ENCODE data around the gene TRPM3. TPM values are rescaled to one million over a fixed set of nuclear protein-coding genes. Genes with fewer than 3 reads are reported as not detected.

TRPM3 gene
- total RNA-seq, 1 donor from 2014 or later, result not detected

- no peaks in the 10 kb centered on the region for H3K27me3 Mint-ChIP-seq
These were observed 308.3 kb downstream of the TRPM3 start for GRCh38 chr9:70813141-70813540.

DNA sequence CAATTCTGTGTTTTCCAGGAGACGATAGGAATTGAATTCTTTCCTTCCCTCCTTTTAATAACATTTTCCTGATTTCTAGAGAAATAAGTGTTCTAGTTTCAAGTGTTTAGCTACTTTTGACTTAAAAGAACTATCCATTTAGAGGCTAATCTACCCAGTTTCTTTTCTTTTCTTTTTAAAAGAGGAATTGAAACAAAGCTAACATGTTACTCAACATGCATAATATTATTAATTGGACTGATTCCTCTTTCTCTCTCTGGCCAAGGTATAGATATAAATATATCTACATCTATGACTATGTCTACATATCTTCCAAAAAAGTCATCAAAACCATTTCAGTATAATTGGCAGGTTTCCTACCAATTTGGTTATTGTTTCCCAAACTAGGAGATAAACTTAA, 309.8 kb downstream of the TRPM3 start:
- ChIA-PET POLR2A (no interaction called here), CTCF (interaction anchor here (0.6 kb wide), 1 partner anchor 827 kb away, joined by 4 read pairs; no protein-coding TSS in a partner anchor)
- TF ChIP-seq, protein P1, sequence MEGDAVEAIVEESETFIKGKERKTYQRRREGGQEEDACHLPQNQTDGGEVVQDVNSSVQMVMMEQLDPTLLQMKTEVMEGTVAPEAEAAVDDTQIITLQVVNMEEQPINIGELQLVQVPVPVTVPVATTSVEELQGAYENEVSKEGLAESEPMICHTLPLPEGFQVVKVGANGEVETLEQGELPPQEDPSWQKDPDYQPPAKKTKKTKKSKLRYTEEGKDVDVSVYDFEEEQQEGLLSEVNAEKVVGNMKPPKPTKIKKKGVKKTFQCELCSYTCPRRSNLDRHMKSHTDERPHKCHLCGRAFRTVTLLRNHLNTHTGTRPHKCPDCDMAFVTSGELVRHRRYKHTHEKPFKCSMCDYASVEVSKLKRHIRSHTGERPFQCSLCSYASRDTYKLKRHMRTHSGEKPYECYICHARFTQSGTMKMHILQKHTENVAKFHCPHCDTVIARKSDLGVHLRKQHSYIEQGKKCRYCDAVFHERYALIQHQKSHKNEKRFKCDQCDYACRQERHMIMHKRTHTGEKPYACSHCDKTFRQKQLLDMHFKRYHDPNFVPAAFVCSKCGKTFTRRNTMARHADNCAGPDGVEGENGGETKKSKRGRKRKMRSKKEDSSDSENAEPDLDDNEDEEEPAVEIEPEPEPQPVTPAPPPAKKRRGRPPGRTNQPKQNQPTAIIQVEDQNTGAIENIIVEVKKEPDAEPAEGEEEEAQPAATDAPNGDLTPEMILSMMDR (IDR thresholded peaks at IDR 0.05), result no peak
- Mint-ChIP-seq H3K27me3 (no peaks in the 10 kb centered on the region), H3K4me1 (no peaks in the 10 kb centered on the region), H3K36me3 (ENCODE audit: low read depth) (no peaks in the 10 kb centered on the region), H3K4me3 (no peak overlapping the region), H3K9me3 (peaks cover 8% of the 10 kb centered on the region), H3K27ac (no peak overlapping the region)
- intact Hi-C loops (cut with micrococcal nuclease), result no loop called here
- no peak for DNase-seq
- no peak for ATAC-seq (ENCODE audit: low read depth)

More at GRCh38 chr9:70813141-70813540, 308.3 kb downstream of the TRPM3 start:
- Mint-ChIP-seq H3K4me1 (no peaks in the 10 kb centered on the region), H3K9me3 (peaks cover 8% of the 10 kb centered on the region), H3K4me3 (no peak overlapping the region), H3K36me3 (ENCODE audit: low read depth) (no peaks in the 10 kb centered on the region), H3K27ac (no peak overlapping the region)
- intact Hi-C loops (cut with micrococcal nuclease), result no loop called here
- ATAC-seq (ENCODE audit: low read depth) (no peak), DNase-seq (no peak)
- TF ChIP-seq, protein P1 (IDR thresholded peaks at IDR 0.05), result no peak
- POLR2A ChIA-PET, result no interaction called here
- CTCF ChIA-PET, result no interaction called here

- no peak overlapping the region for H3K27ac Mint-ChIP-seq
- ChIA-PET CTCF (no interaction called here), POLR2A (no interaction called here)
- H3K27me3 Mint-ChIP-seq, result peaks cover 3% of the 10 kb centered on the region
- TF ChIP-seq, protein P1 (IDR thresholded peaks at IDR 0.05), result no peak
- H3K9me3 Mint-ChIP-seq, result no peaks in the 10 kb centered on the region
- H3K4me3 Mint-ChIP-seq, result no peak overlapping the region
- no peaks in the 10 kb centered on the region for H3K36me3 Mint-ChIP-seq (ENCODE audit: low read depth)
- ATAC-seq (ENCODE audit: low read depth) (no peak), DNase-seq (no peak)
- no peaks in the 10 kb centered on the region for H3K4me1 Mint-ChIP-seq
- intact Hi-C loops (cut with micrococcal nuclease), result no loop called here
These were observed 314.5 kb downstream of the TRPM3 start for GRCh38 chr9:70806875-70807274.

DNA sequence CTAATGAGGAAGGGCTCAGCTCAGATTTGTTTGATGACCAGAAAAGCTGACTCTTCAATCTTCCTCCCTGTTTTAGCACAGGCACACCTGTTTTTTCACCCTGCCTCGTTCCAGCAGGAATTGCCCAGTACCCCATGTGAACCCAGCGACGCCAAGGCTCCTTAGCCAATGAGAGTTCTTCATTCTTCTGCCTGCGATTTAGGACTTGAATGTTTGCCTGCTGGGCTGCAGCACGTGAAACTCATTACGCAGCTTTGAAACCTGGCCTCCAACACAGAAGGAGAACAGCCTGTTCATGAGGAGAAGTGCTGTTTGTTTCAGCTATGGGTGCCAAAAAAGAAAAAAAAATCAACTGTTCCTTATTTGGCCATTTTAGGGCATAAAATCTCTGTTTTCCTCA, 315.5 kb downstream of the TRPM3 start:
- CTCF ChIA-PET, result no interaction called here
- TF ChIP-seq, protein P1 (IDR thresholded peaks at IDR 0.05), result no peak
- H3K27ac Mint-ChIP-seq, result no peak overlapping the region
- DNase-seq (no peak), ATAC-seq (ENCODE audit: low read depth) (no peak)
- no peak overlapping the region for H3K4me3 Mint-ChIP-seq
- POLR2A ChIA-PET, result no interaction called here
- H3K27me3 Mint-ChIP-seq, result peaks cover 3% of the 10 kb centered on the region
- no peaks in the 10 kb centered on the region for H3K9me3 Mint-ChIP-seq
- no peaks in the 10 kb centered on the region for H3K4me1 Mint-ChIP-seq
- intact Hi-C loops (cut with micrococcal nuclease), result no loop called here
- H3K36me3 Mint-ChIP-seq (ENCODE audit: low read depth), result no peaks in the 10 kb centered on the region

DNA sequence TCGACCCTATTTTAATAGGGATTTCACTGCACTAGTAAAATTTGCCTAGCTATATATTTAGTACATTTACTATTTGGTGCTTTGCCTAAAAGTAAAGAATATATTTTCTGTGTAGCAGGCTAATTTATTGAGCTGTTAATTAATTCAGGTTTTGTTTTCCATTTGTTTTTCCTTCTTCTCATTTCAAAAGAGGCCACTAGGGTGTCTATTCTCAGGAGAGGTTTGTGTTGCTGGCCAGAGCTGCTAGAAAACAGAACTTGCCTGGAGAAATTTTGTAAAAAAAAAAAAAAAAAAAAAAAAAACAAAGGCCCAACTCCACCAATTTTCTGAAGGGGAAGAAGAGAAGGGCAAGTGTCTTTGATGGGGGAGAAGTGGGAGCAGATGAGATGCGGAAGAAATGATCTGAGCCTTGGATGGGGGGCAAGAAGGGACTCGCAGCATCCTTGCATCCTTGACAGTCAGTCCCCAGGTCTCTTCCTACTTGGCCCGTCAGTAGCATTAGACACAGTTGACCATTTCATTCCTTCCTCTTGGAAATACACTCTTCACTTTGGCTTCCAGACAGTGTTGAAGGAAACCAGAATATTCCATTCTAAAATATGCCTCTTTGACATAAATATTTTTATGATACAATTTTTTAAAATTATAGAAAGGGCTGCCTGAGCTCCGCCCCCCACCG, 318.5 kb downstream of the TRPM3 start:
- intact Hi-C loops (cut with micrococcal nuclease), result no loop called here
- ATAC-seq (ENCODE audit: low read depth) (no peak), DNase-seq (no peak)
- peaks cover 3% of the 10 kb centered on the region for H3K27me3 Mint-ChIP-seq
- H3K9me3 Mint-ChIP-seq, result no peaks in the 10 kb centered on the region
- H3K4me3 Mint-ChIP-seq, result no peak overlapping the region
- no peak overlapping the region for H3K27ac Mint-ChIP-seq
- ChIA-PET POLR2A (no interaction called here), CTCF (no interaction called here)
- H3K36me3 Mint-ChIP-seq (ENCODE audit: low read depth), result no peaks in the 10 kb centered on the region
- no peaks in the 10 kb centered on the region for H3K4me1 Mint-ChIP-seq
- TF ChIP-seq, protein P1 (IDR thresholded peaks at IDR 0.05), result no peak

All from activated B cell treated with CpG ODN at 0.5 μM for 24 hours (primary cell).